Smooth muscle cell (in vitro differentiated cells): ENCODE results near the gene STRADA. TPM values are rescaled to one million over a fixed set of nuclear protein-coding genes. Genes with fewer than 3 reads are reported as not detected.
A peak's percentile ranks its signal among the peaks of the same experiment; 100 is the strongest.
"Not testable (repeated sequence)": the region's sequence is repeated elsewhere in the genome, so short reads cannot be mapped to it uniquely, and the experiment has no call there.

Experiments used
- DNase-seq: peaks from one replicate; lab custom pipeline; 2025; ENCODE audit not compliant: unreplicated experiment; lab: John Stamatoyannopoulos, UW
- H2AFZ ChIP-seq: fragments of 200-600 bp; sonication (generic); 2 replicates; pipeline ENCODE4 v1.6.0; 2016; ENCODE audit warnings: antibody characterized with exemption, low read depth, mild to moderate bottlenecking
- H3F3A ChIP-seq: fragments of 200-600 bp; sonication (generic); 2 replicates; pipeline ENCODE4 v1.6.0; 2017; ENCODE audit warnings: antibody characterized with exemption, low read depth
- H3K27ac ChIP-seq: fragments of 200-600 bp; sonication (generic); 2 replicates; pipeline ENCODE4 v1.5.1; 2016; ENCODE audit warnings: low read depth, mild to moderate bottlenecking
- H3K27me3 ChIP-seq: fragments of 200-600 bp; sonication (generic); 2 replicates; pipeline ENCODE4 v1.6.1; 2016; ENCODE audit warnings: low read depth, mild to moderate bottlenecking
- H3K36me3 ChIP-seq: fragments of 200-600 bp; sonication (generic); 2 replicates; pipeline ENCODE4 v1.5.1; 2016; ENCODE audit warnings: low read depth
- H3K4me1 ChIP-seq: fragments of 200-600 bp; sonication (generic); 2 replicates; pipeline ENCODE4 v1.5.1; 2016; ENCODE audit warnings: low read depth
- H3K4me2 ChIP-seq: fragments of 200-600 bp; sonication (generic); 2 replicates; pipeline ENCODE4 v1.6.0; 2016; ENCODE audit warnings: mild to moderate bottlenecking
- H3K4me3 ChIP-seq: fragments of 200-600 bp; sonication (generic); 2 replicates; pipeline ENCODE4 v1.5.1; 2016; ENCODE audit warnings: mild to moderate bottlenecking
- H3K79me2 ChIP-seq: fragments of 200-600 bp; sonication (generic); 2 replicates; pipeline ENCODE4 v1.6.0; 2016; ENCODE audit warnings: low read depth, mild to moderate bottlenecking
- H3K9ac ChIP-seq: fragments of 200-600 bp; sonication (generic); 2 replicates; pipeline ENCODE4 v1.6.0; 2016; ENCODE audit warnings: low read depth
- H3K9me3 ChIP-seq: fragments of 200-600 bp; sonication (generic); replicated peaks from 2 replicates; pipeline ENCODE4 v1.5.1; 2016; ENCODE audit warnings: low read depth
- H4K20me1 ChIP-seq: fragments of 200-600 bp; sonication (generic); 2 replicates; pipeline ENCODE4 v1.6.0; 2016; ENCODE audit warnings: low read depth
- CTCF ChIP-seq: fragments of 200-600 bp; sonication (generic); IDR thresholded peaks from 2 replicates; pipeline ENCODE4 v1.5.1; 2017; ENCODE audit warnings: borderline replicate concordance, mild to moderate bottlenecking, antibody characterized with exemption; ENCODE audit not compliant: insufficient read depth, poor library complexity, severe bottlenecking
- whole genome bisulfite sequencing: methylation state at CpG from one replicate; pipeline ENCODE4 v1.1.7; 2016; ENCODE audit warnings: low lambda C conversion rate; 5-methylcytosine and 5-hydroxymethylcytosine counted together
- polyA plus RNA-seq: library from polyadenylated mRNA; unstranded; fragments of >200 nt; fragmentation: Nextera tagmentation; extraction: Ambion mirVana; gene quantifications from 2 replicates; pipeline ENCODE4 v1.2.1, GENCODE V29; 2016
- total RNA-seq: library from RNA; depleted of rRNA; stranded (reverse); fragments of >200 nt; gene quantifications from 2 replicates; pipeline ENCODE4 v1.2.3, GENCODE V29; 2014

STRADA gene
- total and polyA plus RNA-seq, 2 experiments from 2014 or later: 13.6 to 26.8 TPM

- H3K4me3 ChIP-seq: peak overlapping the region; percentile 85
- no peak for TF ChIP-seq CTCF
- H3K36me3 ChIP-seq: peaks cover 4% of the 10 kb centered on the region
- peaks cover 18% of the 10 kb centered on the region for H3F3A ChIP-seq
- H2AFZ ChIP-seq: peak overlapping the region; percentile 71
- H3K9ac ChIP-seq: peak overlapping the region; percentile 80
- peaks cover 12% of the 10 kb centered on the region for H3K79me2 ChIP-seq
- 2% methylated on average over 14 of the region's 14 CpGs for WGBS
- peak overlapping the region; percentile 94 for H3K4me2 ChIP-seq
- H4K20me1 ChIP-seq: no peaks in the 10 kb centered on the region
- H3K4me1 ChIP-seq: peaks cover 6% of the 10 kb centered on the region
- H3K27ac ChIP-seq: peak overlapping the region; percentile 73
- no peaks in the 10 kb centered on the region for H3K27me3 ChIP-seq
- no peaks in the 10 kb centered on the region for H3K9me3 ChIP-seq
- no peak for DNase-seq
These were observed 524 bp downstream of the STRADA start for GRCh38 chr17:63741143-63741407.

DNA sequence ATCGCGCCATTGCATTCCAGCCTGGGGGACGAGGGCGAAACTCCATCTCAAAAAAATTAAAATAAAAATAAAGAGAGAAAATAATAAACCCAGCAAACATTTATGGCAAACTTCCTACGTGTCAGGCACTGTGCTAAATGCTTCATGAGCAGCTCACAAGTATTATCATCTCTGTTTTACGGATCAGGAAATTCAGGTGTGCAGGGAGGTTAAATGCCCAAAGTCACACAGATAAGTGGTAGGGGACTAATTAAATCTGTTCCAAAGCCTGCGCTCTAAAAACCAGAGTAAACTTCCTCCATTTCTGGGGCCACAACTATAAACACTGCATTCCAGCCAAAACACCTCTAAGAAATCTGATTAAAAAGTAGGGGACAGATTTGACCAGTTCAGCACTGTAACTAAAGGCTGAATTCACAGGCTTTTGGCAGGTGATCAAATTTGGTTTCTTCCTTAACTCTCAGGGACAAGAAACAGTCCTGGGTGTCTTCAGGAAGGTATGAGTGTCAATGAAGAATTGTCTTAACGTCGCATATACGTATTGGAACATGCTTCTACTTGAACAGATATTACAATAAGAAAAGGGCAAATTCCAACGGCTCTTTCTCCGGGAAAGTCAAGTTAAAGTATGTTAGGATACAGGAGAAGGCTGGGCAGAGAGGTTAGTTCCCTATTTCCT lies 996 bp downstream of the STRADA start:
- Histone ChIP-seq H3K4me2 (peak overlapping the region; percentile 94), H3K9me3 (no peaks in the 10 kb centered on the region), H3F3A (peaks cover 15% of the 10 kb centered on the region), H3K27me3 (no peaks in the 10 kb centered on the region), H3K9ac (peak overlapping the region; percentile 80), H4K20me1 (no peaks in the 10 kb centered on the region), H3K79me2 (peaks cover 12% of the 10 kb centered on the region), H3K4me3 (peak overlapping the region; percentile 85), H3K27ac (peak overlapping the region; percentile 73), H3K36me3 (peaks cover under 1% of the 10 kb centered on the region), H3K4me1 (peaks cover 6% of the 10 kb centered on the region), H2AFZ (peak overlapping the region; percentile 71)
- 47% methylated on average over 12 of the region's 12 CpGs for whole genome bisulfite sequencing
- TF ChIP-seq CTCF: no peak
- DNase-seq: no peak

GRCh38 chr17:63735691-63736090 lies 5.9 kb downstream of the STRADA start:
- H3F3A ChIP-seq: no peaks in the 10 kb centered on the region
- no peak overlapping the region for H3K27ac ChIP-seq
- no peaks in the 10 kb centered on the region for H4K20me1 ChIP-seq
- H3K9me3 ChIP-seq: no peaks in the 10 kb centered on the region
- peaks cover 11% of the 10 kb centered on the region for H3K79me2 ChIP-seq
- 96% methylated on average over 7 of the region's 8 CpGs for WGBS
- H3K4me2 ChIP-seq: no peak overlapping the region
- TF ChIP-seq CTCF: no peak
- H3K36me3 ChIP-seq: no peaks in the 10 kb centered on the region
- H3K27me3 ChIP-seq: no peaks in the 10 kb centered on the region
- peaks cover 6% of the 10 kb centered on the region for H3K4me1 ChIP-seq
- H3K4me3 ChIP-seq: no peak overlapping the region
- H2AFZ ChIP-seq: no peak overlapping the region
- no peak for DNase-seq
- no peak overlapping the region for H3K9ac ChIP-seq

DNA sequence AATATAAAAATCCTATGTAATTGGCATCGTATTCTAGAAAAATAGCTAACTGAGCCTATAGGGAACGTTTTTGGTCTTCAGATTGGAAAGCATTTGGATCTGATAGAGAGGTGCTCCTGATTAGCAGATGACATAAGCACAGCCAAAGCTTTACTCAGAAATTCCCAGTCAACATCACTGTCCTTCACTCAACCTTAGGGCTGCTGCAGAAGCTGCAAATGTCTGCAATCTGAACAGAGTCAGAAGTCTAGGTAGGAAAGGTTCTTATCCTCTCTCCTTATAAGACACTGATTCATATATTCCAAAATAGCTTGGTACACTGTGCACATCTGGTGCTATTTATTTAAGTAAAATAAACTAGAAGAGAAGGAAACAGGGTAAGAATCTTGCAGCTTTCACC lies 19.2 kb downstream of the STRADA start:
- H3K4me1 ChIP-seq: no peaks in the 10 kb centered on the region
- no peaks in the 10 kb centered on the region for H3F3A ChIP-seq
- no peak overlapping the region for H3K9ac ChIP-seq
- H3K79me2 ChIP-seq: no peaks in the 10 kb centered on the region
- DNase-seq: no peak
- no peak overlapping the region for H2AFZ ChIP-seq
- no peak overlapping the region for H3K4me2 ChIP-seq
- H3K9me3 ChIP-seq: no peaks in the 10 kb centered on the region
- H4K20me1 ChIP-seq: no peaks in the 10 kb centered on the region
- H3K36me3 ChIP-seq: peaks cover 6% of the 10 kb centered on the region
- WGBS: 78% methylated on average over 2 of the region's 2 CpGs
- H3K4me3 ChIP-seq: no peak overlapping the region
- no peak overlapping the region for H3K27ac ChIP-seq
- no peak for TF ChIP-seq CTCF
- no peaks in the 10 kb centered on the region for H3K27me3 ChIP-seq

- H4K20me1 ChIP-seq, H3K27me3 ChIP-seq, H3K36me3 ChIP-seq, H2AFZ ChIP-seq, DNase-seq, H3K79me2 ChIP-seq, H3F3A ChIP-seq, H3K4me2 ChIP-seq, H3K9ac ChIP-seq, H3K9me3 ChIP-seq, H3K27ac ChIP-seq, H3K4me1 ChIP-seq, H3K4me3 ChIP-seq: not testable (repeated sequence)
- WGBS: 96% methylated on average over 5 of the region's 5 CpGs
These were observed 21.4 kb downstream of the STRADA start for GRCh38 chr17:63720194-63720593.
